Suppressor macrophage (primary cell): ENCODE data around the gene SRSF3.
"Not testable (repeated sequence)": the region's sequence is repeated elsewhere in the genome, so short reads cannot be mapped to it uniquely, and the experiment has no call there.

Source experiments
- DNase-seq, 4 experiments: peaks; one replicate each; pipeline ENCODE4 v3.0.0-alpha.2; 2020 to 2022

The SRSF3 gene

DNA sequence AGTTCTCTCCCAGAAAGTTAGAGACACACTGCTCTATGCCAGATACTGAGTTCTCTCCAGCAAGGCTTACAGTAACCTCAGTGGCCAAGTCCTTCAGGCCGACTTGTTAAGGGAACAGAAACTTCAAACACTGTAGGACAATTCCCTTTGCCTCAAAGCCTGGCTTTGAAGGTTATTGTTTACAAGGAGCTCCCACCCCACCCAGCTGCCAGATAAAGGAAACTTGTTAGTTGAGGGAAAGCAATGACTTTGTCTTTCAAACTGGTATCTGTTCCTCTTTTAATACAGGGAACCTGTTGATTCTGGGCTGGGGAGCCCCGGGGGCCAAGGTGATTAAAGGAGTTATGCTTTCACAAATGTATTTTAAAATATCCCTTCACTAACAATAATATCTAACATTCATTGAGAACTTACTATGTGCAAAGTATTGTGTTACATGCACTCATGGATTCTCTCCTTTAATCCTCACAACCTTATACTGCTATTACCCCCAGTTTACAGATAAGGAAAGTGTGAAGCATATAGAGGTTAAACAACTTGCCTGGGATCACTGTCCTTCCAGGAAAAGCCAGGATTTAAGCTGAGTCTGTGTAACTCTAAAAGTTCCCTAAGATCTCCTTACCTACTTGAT is 56.8 kb downstream of the SRSF3 start:
- peak; percentile 64 to 86 (median 75) for DNase-seq

DNA sequence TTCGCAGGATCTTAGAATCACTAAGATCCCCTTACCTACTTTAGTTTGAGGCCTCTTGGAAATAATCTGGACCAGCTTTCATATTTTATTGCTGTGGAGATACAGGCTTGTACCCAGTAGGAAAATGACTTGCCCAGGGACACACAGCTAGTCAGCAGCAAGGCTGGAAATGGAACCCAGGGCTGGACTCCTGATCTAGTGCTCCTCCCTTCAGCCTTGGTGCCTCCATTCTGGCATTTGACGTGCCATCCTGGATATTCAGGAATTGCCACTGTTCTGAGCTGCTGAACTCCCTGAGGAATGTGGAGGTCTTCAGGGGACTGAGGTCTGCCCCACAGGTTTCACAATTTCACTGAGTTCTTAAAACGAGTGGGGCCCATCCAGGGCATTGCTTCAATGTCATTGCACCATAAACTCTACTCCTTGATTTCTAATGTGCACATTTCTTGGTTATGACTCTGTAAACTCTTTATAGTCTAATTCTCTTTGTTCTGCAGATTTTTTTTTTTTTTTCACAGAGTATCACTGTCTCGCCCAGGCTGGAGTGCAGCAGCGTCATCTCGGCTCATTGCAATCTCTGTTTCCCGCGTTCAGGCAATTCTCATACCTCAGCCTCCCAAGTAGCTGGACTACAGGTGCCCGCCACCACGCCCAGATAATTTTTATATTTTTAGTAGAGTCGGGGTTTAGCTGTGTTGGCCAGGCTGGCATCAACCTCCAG is 57.7 kb downstream of the SRSF3 start:
- no peak for DNase-seq

DNA sequence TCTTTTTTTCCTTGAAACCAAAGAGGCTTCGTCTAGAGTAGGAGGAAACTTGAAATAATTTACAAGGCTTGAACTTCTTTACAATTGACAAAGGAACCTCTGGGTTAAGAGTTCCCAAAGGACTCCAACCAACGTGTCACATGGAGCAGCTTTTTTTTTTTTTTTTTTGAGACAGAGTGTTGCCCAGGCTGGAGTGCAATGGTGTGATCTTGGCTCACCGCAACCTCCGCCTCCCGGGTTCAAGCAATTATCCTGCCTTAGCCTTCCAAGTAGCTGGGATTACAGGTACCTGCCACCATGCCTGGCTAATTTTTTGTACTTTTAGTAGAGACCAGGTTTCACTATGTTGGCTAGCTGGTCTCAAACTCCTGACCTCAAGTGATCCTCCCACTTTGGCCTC is 60.3 kb downstream of the SRSF3 start:
- DNase-seq, result not testable (repeated sequence)
